Measurements from ENCODE around the gene ANKRD44.

ANKRD44 gene

DNA sequence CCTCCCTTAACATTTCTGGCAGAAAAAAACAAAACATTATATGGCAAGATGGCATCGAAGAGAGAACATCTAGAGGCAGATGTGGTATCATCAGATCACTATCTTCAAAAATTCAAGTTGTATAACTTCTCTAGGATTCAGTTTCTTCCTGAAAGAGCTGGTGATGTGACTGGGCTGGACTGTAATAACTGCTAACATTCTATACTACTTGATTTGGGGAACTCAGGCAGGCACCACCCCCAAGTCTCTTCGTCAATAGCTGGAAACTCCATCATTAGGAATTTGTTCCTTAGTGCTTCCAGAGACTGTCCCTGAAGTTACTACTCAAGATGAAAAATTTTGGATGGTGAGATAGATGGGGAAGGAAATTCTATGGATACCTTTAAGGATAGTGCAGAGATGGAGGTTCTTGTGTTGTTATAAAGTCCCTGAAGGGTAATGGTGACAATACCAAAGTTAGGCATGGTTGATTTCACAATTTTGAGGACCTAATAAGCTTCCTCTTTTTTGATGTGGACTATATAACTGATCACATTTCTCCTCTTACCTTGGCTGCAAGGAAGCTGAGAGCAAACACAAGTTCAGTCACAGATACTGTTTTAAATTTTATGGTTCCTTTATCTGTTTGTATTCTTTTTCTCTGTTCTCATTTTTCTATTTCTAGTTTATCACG is 324.9 kb downstream of the ANKRD44 start:
- DNase-seq (ENCODE audit: low read depth), result no peak

DNA sequence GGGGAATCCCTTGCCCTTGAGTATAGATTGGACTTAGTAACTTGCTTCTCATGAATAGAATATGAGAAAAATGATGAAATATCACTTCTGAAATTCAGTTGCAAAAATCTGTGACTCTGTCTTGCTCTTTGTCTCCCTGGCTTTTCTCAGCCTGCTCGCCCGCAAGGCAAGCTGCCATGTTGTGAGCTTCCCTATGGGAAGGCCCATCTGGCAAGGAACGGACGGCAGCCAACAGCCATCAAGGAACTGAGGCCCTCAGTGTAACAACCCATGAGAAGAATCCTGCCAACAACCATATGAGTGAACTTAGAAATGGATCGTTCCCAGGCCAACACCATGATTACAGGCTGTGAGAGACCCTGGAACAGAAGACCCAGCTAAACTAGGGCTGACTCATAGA is 325.7 kb downstream of the ANKRD44 start:
- DNase-seq (ENCODE audit: low read depth), result no peak

DNA sequence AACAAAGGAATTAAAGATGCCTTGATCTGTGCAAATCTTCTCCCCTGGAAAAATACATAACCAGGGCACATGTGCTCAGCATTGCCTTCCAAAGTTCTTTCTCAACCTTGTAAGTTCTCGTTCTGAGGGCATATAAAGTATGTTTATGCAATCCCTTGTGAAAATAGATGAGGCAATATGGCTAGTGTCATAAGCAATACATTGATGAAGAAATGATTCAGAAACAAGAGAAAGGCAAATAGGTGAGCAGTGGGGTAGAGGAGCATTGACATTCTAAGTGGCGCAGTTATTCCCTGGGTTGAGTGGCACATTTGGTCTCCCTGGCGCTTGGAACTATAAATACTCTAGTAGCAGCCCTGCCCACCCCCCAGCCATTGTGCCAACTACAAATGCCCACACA is 326.6 kb downstream of the ANKRD44 start:
- no peak for DNase-seq (ENCODE audit: low read depth)

DNA sequence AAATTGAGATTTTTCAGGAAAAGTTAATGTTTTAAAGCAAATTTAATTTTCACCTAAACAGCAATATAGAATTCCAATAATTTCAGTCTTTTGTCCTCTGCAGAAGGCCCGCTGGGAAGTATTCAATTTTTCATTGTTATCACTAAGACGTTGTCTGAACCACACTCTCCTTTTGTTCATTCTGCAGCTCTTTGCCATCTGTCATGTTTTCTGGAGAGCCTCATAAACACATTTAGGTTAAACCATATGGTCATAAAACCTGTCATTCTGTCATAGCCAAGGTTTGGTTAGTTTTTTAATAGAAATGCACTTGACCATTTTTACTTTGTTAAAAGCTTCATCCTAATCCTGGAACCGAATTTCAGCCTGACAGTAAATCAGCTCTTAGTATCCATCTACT is 330.1 kb downstream of the ANKRD44 start:
- DNase-seq (ENCODE audit: low read depth), result no peak

DNA sequence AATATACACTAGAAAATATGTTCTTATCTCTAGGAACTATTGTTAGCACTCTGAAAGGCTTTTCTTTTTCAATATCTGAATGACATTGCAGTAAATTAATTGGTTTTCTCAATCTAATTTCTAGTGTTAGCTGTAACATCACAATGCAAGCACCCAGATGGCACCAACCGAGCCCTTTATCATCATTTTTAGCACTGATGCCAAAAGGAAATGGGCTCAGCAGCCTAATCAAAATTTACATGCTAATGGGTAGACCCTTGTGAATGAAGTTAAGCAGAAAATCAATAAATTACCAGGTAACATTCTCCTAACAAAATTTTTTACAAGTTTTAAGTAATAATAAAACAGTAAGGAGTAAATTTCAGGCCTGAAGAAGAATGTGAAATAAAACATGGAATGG is 330.6 kb downstream of the ANKRD44 start:
- no peak for DNase-seq (ENCODE audit: low read depth)

DNA sequence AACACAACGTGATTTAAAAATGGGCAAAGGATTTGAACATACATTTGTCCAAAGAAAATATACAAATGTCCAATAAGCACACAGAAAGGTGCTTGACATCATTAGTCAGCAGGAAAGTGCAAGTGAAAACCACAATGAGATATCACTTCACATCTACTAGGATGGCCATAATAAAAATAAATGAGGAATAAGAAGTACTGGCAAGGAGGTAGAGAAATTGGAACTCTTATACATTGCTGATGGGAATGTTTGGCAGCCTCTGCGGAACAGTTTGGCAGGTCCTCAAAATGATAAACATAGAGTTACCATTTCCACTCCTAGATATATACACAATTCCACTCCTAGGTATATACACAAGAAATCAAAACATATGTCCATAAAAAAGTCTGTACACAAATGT is 333.1 kb downstream of the ANKRD44 start:
- no peak for DNase-seq (ENCODE audit: low read depth)

DNA sequence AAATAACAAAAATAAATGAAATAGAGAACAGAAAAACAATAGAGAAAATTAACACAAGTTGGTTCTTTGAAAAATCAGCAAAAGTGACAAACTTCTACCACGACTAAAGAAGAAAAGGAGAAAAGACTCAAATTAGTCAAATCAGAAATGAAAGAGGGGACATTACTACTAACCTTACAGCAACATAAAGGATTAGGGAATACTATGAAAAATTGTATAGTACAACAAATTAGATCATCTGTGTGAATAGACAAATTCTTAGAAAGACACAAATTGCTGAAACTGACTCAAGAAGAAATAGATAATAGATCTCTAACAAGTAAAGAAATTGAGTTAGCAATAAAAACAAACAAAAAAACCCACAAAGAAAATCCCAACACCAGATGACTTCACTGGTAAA is 335.6 kb downstream of the ANKRD44 start:
- no peak for DNase-seq (ENCODE audit: low read depth)

DNA sequence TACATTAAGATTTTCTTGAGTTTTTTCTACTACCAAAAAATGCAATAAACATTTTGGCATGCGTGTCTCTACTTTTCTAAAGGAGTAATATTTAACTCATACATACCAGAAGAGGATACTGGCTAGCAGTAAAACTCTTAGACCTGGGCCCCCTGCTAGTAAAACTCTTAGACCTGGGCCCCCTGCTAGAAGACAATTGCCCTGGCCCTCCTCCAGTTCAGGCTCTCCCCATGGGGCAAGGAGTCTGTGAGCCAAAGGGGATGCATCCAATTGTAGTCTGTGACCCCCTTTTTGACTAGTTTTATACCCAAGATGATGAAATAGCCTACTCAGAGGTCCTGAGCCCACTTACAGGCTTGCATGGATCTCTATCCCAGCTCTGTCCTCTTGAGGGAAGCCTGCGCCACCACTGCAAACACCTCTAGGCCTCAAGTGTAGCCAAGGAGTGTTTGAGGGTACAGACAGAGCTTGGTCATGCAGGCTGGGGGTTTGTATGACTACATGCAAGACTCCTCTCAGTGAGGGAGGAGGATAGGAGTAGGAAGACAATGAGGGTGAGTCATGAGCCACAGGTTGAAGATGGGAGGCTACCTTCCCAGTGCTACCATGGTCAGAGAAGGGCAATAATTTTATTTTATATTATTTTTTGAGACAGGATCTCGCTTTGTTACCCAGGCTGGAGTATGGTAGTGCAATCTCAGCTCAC is 338.9 kb downstream of the ANKRD44 start:
- no peak for DNase-seq (ENCODE audit: low read depth)

DNA sequence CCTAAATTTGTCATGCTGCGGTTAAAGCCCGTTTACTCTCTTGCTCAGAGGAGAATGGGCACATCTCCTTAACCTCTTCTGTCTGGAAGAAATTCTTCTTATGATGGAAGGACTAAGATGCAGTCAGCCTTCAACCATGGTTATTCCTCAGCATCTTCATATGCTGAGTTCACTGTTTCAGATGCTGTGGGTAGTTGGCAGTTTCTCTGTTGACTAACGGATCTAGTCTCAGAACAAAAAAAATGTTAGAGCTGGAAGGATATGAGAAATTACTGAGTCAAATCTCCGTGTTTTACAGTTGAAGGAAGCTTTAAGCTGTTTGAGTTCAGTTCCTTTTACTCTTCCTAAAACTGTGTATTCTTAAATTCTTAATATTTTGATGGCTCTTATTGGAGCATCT is 340.5 kb downstream of the ANKRD44 start:
- DNase-seq (ENCODE audit: low read depth), result no peak

DNA sequence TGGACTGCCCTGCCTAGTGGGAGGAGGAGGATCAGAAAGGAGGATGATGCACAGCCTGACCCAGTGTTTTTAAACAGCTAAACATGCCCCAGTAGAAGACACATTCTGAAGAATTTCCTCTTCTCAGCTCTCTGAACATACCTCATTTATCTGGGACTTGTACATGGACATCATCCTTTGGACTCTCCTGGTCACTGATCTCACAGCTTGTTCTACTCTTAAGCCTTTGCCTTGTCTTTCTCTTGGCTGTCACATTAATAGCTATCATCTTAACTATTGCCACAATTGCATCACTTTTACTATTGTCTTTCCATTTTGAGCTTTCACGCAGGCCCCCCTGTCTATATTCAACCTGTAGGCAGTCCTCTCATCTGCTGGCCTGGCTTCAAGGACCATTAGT is 342.1 kb downstream of the ANKRD44 start:
- no peak for DNase-seq (ENCODE audit: low read depth)

DNA sequence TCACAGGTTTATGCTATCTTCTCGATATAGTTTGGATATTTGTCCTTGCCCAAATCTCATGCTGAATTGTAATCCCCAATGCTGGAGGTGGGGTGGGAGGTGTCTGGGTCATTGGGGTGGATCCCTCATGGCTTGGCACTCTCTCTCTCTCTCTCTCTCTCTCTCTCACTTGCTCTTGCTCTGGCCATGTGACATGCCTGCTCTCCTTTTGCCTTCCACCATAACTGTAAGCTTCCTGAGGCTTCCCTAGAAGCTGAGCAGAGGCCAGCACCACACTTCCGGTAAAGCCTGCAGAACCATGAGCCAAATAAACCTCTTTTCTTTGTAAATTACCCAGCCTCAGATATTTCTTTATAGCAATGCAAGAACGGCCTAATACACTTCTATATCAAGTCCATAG is 342.8 kb downstream of the ANKRD44 start:
- no peak for DNase-seq (ENCODE audit: low read depth)

DNA sequence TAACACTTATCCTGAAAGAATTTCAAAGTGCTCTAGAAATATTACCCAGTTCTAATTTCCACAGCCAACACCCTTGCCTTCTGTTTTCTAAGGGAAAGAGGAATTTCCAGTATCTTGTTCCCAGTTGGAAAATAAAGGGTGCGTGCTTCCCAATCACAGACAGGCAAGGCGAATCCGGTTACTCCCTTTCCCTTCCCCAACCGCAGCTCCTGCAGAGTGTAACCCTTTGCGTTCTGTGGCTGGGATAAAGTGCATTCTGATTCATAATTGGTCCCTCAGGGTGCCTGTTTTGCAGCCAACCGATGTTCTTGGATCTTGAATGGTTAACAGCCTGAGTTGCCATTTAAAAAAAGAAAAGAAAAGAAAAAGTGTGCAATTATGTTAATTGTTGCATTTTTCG is 343.5 kb downstream of the ANKRD44 start:
- DNase-seq (ENCODE audit: low read depth), result no peak

DNA sequence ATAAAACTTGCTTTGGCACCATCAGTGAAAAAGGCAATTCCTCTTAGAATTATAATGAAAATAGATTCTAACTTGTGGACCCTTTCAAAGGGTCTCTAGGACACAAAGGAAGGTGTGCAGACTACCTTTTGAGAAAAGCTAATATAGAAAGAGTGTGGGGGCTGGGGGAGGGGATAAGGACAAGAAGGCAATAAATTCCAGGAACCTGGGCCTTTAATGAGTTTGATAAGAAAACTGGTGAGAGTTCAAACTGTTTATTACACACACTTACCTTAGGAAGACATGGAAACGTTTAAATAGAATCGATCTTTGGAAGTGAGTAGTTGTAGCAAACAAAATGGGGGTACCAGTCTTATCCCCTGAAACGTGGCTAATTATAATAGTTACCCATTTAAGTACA is 344.5 kb downstream of the ANKRD44 start:
- DNase-seq (ENCODE audit: low read depth), result no peak

DNA sequence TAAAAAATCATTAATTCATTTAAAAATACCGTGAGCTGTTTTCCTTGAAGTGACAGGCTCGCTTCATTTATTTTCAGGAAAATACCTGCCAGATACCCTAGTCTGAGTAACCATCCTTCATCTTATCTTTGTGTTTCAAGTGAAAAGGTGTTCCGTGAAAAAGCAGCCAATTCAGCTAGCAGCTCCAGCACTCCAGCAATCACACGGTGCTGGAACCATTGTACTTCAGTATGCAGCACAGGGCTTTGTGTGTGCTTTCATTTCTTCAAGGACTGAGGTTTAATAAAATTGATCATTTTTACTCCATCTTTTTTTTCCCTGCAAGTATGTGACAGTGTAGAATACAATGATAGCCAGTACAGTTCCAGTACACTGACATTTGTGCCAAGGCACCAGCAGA is 344.9 kb downstream of the ANKRD44 start:
- DNase-seq (ENCODE audit: low read depth), result no peak

DNA sequence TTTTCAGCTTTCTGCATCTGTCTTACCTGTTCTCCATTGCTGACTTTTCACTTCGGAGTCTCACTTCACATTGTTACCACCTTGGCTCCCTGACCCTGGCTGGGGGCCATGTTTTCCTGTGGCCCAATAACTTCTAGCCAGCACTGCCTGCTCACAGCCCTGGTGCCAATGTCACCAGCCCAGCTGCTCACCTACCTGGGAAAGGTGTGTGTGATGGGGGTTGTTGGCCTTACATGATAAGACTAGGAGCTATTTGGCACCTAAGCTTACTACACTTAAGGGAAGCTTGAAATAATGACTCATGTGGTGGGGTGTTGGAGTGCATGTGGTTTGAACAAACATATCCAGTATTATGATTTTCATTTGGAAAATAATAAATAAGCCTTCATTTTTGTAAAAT is 346.6 kb downstream of the ANKRD44 start:
- DNase-seq (ENCODE audit: low read depth), result no peak

DNA sequence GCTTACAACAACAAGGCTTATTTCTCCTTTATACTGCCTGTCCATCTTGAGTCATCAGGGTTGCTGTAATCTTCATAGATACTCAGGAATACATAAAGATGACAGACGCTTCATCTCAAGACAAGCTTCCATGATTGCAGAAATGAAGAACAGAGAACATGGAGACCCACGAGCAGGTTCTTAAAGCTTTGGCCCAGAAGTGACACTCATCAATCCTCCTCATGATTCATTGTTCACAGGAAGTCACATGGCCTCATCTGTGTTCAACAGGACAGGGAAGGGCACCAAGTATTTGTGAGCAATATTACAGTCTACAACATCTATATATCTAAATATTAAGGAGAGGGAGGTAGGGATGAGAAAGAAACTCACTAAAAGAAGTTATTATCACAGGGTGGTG is 347.5 kb downstream of the ANKRD44 start:
- DNase-seq (ENCODE audit: low read depth), result no peak

DNA sequence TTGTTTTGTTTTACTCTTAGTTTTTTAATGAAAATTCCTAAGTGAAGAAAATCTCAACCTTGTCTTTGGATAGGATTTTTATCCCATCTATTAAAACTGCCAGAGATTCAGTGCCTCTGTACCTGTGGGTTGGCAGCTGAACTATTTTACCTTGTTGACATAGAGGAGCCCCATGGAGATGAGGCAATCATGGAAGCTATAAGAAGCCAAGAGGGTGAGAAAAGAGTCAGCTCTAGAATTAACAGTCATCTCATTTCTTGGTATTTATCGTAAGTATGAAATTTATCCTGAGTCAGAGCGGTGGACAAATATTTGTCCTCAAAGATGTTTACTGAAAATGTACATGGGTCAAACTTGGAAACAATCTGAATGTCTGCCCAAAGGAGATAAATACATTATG is 348.3 kb downstream of the ANKRD44 start:
- DNase-seq (ENCODE audit: low read depth), result no peak

DNA sequence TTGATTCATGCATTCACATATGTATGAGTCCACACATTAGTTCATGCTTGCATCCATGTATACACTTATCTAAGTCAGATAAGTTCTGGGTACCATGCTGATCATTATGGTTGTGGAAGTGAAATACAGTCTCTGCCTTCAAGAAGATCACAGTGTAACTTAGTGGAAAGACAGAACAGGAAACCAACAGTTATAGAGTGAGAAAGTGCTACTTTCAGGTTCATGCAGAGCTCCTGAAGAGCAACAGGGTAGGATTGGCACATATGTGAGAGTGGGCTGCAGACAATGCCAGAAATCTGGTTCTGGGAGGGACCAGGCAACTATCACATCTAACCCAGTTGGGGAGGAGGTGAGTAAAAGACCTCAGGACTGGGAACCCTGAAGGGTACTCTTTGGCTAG is 348.7 kb downstream of the ANKRD44 start:
- DNase-seq (ENCODE audit: low read depth), result no peak

DNA sequence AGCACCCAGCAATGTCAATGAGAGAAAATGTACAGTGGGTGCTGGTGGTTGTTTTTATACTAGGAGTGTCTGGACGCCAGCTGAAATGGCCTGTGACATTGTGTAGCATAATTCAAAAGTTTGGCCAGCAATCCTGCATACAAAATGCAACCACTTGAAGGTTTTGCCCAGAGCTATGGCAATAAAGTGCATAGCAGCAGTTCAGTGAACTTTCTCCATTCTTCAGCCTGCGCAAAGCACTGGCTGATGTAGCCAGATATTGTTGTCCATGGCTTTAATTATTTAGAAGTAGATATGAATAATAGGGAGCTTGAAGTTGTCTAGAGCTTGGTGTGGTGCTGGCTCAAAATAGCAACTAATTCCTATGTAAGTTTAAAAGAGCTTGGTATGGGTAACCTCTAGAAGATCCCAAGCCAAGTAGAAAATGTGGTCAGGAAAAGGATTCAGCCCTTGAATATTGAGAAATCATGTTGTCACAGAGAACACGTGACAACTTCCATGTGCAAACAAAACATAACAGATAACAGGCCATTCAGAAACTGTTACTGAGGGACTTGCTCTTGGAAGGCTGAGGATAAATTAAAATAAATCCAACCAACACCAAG is 350.7 kb downstream of the ANKRD44 start:
- DNase-seq (ENCODE audit: low read depth), result no peak

DNA sequence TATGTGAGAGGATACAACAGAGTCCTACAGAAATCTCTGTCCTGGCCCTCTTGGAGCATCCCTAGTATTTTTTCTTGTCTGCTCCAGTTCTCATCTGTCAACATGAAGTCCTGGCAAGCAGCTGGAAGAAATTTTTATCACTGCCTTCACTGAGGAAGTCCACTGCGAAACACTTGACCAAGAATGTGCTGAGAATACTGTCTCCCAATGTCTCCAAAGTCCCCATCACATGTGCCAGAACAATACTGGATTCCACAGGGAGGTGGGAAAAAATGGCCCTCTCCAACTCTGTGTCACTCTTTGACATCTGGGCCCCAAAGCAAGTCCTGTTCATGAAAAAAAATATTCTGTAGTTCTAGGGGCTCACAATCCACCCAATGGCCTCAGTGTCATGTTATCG is 351.3 kb downstream of the ANKRD44 start:
- no peak for DNase-seq (ENCODE audit: low read depth)

DNA sequence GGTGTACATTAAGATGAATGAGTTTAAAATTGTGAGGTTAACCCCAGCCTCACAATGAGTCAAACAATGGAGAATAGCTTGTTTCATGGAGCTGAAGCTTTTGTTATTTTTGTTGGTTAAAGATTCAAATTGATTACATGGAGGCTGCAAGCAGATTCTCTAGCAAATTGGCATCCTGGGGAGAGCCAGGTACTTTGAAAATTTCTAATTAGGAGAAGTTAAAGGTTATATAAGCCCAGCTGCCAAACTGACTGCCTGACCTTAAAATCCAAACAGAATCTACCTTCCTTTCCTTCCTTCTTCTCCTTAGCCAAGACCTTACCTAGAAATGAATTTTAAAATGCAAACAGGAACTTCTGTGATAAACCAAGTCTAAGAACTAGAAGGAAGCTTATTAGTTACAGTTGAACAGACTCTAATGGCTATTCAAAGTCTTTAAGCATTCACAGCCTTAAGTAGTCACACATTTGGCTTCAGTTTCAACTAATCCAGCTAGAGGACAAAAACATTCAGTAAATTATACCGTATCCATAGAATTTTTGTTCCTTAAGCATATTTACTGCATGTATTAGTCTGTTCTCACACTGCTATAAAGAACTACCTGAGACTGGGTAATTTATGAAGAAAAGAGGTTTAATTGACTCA is 352.6 kb downstream of the ANKRD44 start:
- no peak for DNase-seq (ENCODE audit: low read depth)

DNA sequence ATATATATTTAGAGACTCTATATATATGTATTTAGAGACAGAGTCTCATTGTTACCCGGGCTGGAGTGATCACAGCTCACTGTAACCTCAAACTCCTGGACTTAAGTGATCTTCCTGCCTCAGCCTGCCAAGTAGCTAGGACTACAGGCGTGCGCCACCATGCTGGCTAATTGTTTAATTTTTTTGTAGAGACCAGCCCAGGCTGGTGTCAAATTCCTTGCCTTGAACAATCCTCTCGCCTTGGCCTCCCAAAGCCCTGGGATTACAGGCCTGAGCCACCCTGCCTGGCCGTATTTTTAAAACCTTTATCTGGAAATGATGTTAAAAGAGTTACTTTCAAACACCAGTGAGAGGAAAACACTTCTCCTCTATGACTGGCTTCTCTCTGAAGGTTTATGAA is 353.1 kb downstream of the ANKRD44 start:
- DNase-seq (ENCODE audit: low read depth), result no peak

DNA sequence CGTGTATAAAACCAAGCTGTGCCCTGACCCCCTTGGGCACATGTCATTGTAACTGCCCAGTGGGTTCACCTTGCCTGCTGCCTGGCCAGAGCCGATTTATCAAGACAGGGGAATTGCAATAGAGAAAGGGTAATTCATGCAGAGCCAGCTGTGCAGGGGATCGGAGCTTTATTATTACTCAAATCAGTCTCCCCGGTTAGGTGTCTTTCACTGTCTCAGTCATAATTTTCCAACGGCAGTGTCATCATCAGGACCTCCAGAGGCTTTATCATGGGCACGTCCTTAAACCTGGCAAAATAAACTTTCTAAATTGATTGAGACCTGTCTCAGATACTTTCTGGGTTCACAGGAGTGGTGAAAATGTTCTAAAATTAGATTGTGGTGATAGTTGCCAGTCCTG is 354.5 kb downstream of the ANKRD44 start:
- no peak for DNase-seq (ENCODE audit: low read depth)
